Ectodermal cell (in vitro differentiated cells): ENCODE measurements around the gene DNAH11.

Experiments used
- H3K27ac ChIP-seq: 2 replicates; pipeline ENCODE4 v1.7.0; 2013; ENCODE audit warnings: mild to moderate bottlenecking, low read depth, low read length; ENCODE audit not compliant: insufficient read depth, poor library complexity, severe bottlenecking
- H3K27me3 ChIP-seq: 2 replicates; pipeline ENCODE4 v1.7.0; 2013; ENCODE audit warnings: mild to moderate bottlenecking, low read length; ENCODE audit not compliant: insufficient read depth, control insufficient read depth, poor library complexity, severe bottlenecking
- H3K36me3 ChIP-seq: one replicate; pipeline ENCODE4 v1.7.0; 2013; ENCODE audit warnings: low read length; ENCODE audit not compliant: control insufficient read depth, insufficient read depth
- H3K4me1 ChIP-seq: one replicate; pipeline ENCODE4 v1.7.0; 2013; ENCODE audit warnings: low read length; ENCODE audit not compliant: control insufficient read depth, insufficient read depth
- H3K4me3 ChIP-seq: 2 replicates; pipeline ENCODE4 v1.7.0; 2013; ENCODE audit warnings: low read depth, low read length, control low read depth; ENCODE audit not compliant: insufficient read depth
- H3K9me3 ChIP-seq: 2 replicates; pipeline ENCODE4 v1.7.0; 2013; ENCODE audit warnings: mild to moderate bottlenecking, low read length, moderate library complexity; ENCODE audit not compliant: control insufficient read depth
- WGBS, 2 experiments: methylation state at CpG; one replicate each; pipeline ENCODE4 v1.1.7; 2013; ENCODE audit warnings: missing lambda C conversion rate in 2 of 2; 5-methylcytosine and 5-hydroxymethylcytosine counted together

Gene DNAH11

GRCh38 chr7:21585070-21585724 lies 42.4 kb downstream of the DNAH11 start:
- no peaks in the 10 kb centered on the region for H3K9me3 ChIP-seq
- 92 to 95% methylated on average over 3 to 4 of the region's 6 CpGs for WGBS, 2 experiments
- H3K27me3 ChIP-seq: no peaks in the 10 kb centered on the region
- no peaks in the 10 kb centered on the region for H3K36me3 ChIP-seq
- H3K4me3 ChIP-seq: no peak overlapping the region
- no peaks in the 10 kb centered on the region for H3K4me1 ChIP-seq
- H3K27ac ChIP-seq: no peak overlapping the region

GRCh38 chr7:21587139-21587784 lies 44.4 kb downstream of the DNAH11 start:
- Histone ChIP-seq H3K4me3 (no peak overlapping the region), H3K27me3 (no peaks in the 10 kb centered on the region), H3K9me3 (no peaks in the 10 kb centered on the region), H3K36me3 (no peaks in the 10 kb centered on the region), H3K27ac (no peak overlapping the region), H3K4me1 (no peaks in the 10 kb centered on the region)
- WGBS, 2 experiments: 83 to 86% methylated on average over 4 of the region's 4 CpGs

GRCh38 chr7:21596801-21597200 lies 54.0 kb downstream of the DNAH11 start:
- WGBS, 2 experiments: 91 to 97% methylated on average over 3 to 4 of the region's 4 CpGs
- Histone ChIP-seq H3K9me3 (no peaks in the 10 kb centered on the region), H3K27ac (no peak overlapping the region), H3K27me3 (no peaks in the 10 kb centered on the region), H3K4me3 (no peak overlapping the region), H3K36me3 (no peaks in the 10 kb centered on the region), H3K4me1 (no peaks in the 10 kb centered on the region)

- H3K4me3 ChIP-seq: no peak overlapping the region
- no peaks in the 10 kb centered on the region for H3K9me3 ChIP-seq
These were observed 60.6 kb downstream of the DNAH11 start for GRCh38 chr7:21603462-21603861.

GRCh38 chr7:21603972-21604749 lies 61.3 kb downstream of the DNAH11 start:
- no peaks in the 10 kb centered on the region for H3K27me3 ChIP-seq
- peaks cover 8% of the 10 kb centered on the region for H3K4me1 ChIP-seq
- no peaks in the 10 kb centered on the region for H3K36me3 ChIP-seq
- no peaks in the 10 kb centered on the region for H3K9me3 ChIP-seq
- no peak overlapping the region for H3K4me3 ChIP-seq
- 84 to 95% methylated on average over 5 of the region's 5 CpGs for WGBS, 2 experiments
- H3K27ac ChIP-seq: no peak overlapping the region

More at GRCh38 chr7:21603462-21603861, 60.6 kb downstream of the DNAH11 start:
- no peak overlapping the region for H3K27ac ChIP-seq
- H3K27me3 ChIP-seq: no peaks in the 10 kb centered on the region
- H3K36me3 ChIP-seq: no peaks in the 10 kb centered on the region
- peaks cover 8% of the 10 kb centered on the region for H3K4me1 ChIP-seq

- no peak overlapping the region for H3K4me3 ChIP-seq
- WGBS, 2 experiments: 78 to 87% methylated on average over 3 of the region's 3 CpGs
- peaks cover 8% of the 10 kb centered on the region for H3K4me1 ChIP-seq
- no peaks in the 10 kb centered on the region for H3K27me3 ChIP-seq
- H3K27ac ChIP-seq: no peak overlapping the region
- H3K36me3 ChIP-seq: no peaks in the 10 kb centered on the region
- no peaks in the 10 kb centered on the region for H3K9me3 ChIP-seq
These were observed 62.3 kb downstream of the DNAH11 start for GRCh38 chr7:21605008-21605585.

- Histone ChIP-seq H3K4me3 (no peak overlapping the region), H3K36me3 (no peaks in the 10 kb centered on the region), H3K4me1 (peaks cover 8% of the 10 kb centered on the region), H3K27me3 (no peaks in the 10 kb centered on the region), H3K27ac (no peak overlapping the region), H3K9me3 (no peaks in the 10 kb centered on the region)
- WGBS, 2 experiments: 94 to 100% methylated on average over 1 to 2 of the region's 3 CpGs
These were observed 65.6 kb downstream of the DNAH11 start for GRCh38 chr7:21608465-21608864.

- no peaks in the 10 kb centered on the region for H3K4me1 ChIP-seq
- no peaks in the 10 kb centered on the region for H3K36me3 ChIP-seq
- no peak overlapping the region for H3K27ac ChIP-seq
- no peaks in the 10 kb centered on the region for H3K9me3 ChIP-seq
- no peaks in the 10 kb centered on the region for H3K27me3 ChIP-seq
- 94 to 96% methylated on average over 4 of the region's 4 CpGs for WGBS, 2 experiments
- H3K4me3 ChIP-seq: no peak overlapping the region
These were observed 68.3 kb downstream of the DNAH11 start for GRCh38 chr7:21611129-21611528.

GRCh38 chr7:21616091-21616490 lies 73.3 kb downstream of the DNAH11 start:
- no peaks in the 10 kb centered on the region for H3K36me3 ChIP-seq
- H3K27me3 ChIP-seq: no peaks in the 10 kb centered on the region
- H3K9me3 ChIP-seq: no peaks in the 10 kb centered on the region
- H3K4me3 ChIP-seq: no peak overlapping the region
- no peaks in the 10 kb centered on the region for H3K4me1 ChIP-seq
- 91% methylated on average over 2 of the region's 2 CpGs for WGBS, 2 experiments
- no peak overlapping the region for H3K27ac ChIP-seq
